GM21528 (cell line): ENCODE results near the gene NFATC1.
"Not testable (repeated sequence)": the region's sequence is repeated elsewhere in the genome, so short reads cannot be mapped to it uniquely, and the experiment has no call there.

Source experiments
- ATAC-seq: cut with Tn5 transposase; IDR thresholded peaks from one replicate; pipeline ENCODE4 v1.9.1; 2021; ENCODE audit warnings: mild to moderate bottlenecking, moderate library complexity; ENCODE audit not compliant: unreplicated experiment, low FRiP score

Gene NFATC1

GRCh38 chr18:79496978-79497637 lies 101.4 kb downstream of the NFATC1 start:
- no peak for ATAC-seq

GRCh38 chr18:79497638-79498081 lies 101.9 kb downstream of the NFATC1 start:
- ATAC-seq = peak; percentile 74

GRCh38 chr18:79498662-79499061 lies 102.9 kb downstream of the NFATC1 start:
- no peak for ATAC-seq

GRCh38 chr18:79501006-79501405 lies 105.3 kb downstream of the NFATC1 start:
- no peak for ATAC-seq

GRCh38 chr18:79502782-79503181 lies 107.1 kb downstream of the NFATC1 start:
- no peak for ATAC-seq

- no peak for ATAC-seq
Observed at GRCh38 chr18:79503406-79503805, 107.7 kb downstream of the NFATC1 start.

GRCh38 chr18:79504034-79504433 lies 108.3 kb downstream of the NFATC1 start:
- ATAC-seq = no peak

GRCh38 chr18:79504495-79504894 lies 108.8 kb downstream of the NFATC1 start:
- ATAC-seq = not testable (repeated sequence)

- ATAC-seq = not testable (repeated sequence)
Observed at GRCh38 chr18:79505465-79505864, 109.7 kb downstream of the NFATC1 start.

- no peak for ATAC-seq
Observed at GRCh38 chr18:79506191-79507075, 110.7 kb downstream of the NFATC1 start.

- ATAC-seq = no peak
Observed at GRCh38 chr18:79507076-79507545, 111.4 kb downstream of the NFATC1 start.

GRCh38 chr18:79507546-79508480 lies 112.1 kb downstream of the NFATC1 start:
- ATAC-seq = no peak

GRCh38 chr18:79508565-79509535 lies 113.1 kb downstream of the NFATC1 start:
- ATAC-seq = no peak

- no peak for ATAC-seq
Observed at GRCh38 chr18:79509536-79509930, 113.8 kb downstream of the NFATC1 start.

GRCh38 chr18:79510046-79510685 lies 114.4 kb downstream of the NFATC1 start:
- ATAC-seq = no peak

GRCh38 chr18:79510731-79511241 lies 115.1 kb downstream of the NFATC1 start:
- ATAC-seq = no peak

GRCh38 chr18:79511271-79511670 lies 115.5 kb downstream of the NFATC1 start:
- no peak for ATAC-seq

GRCh38 chr18:79511671-79512301 lies 116.1 kb downstream of the NFATC1 start:
- ATAC-seq = no peak
